Spleen (tissue), 7 donors: ENCODE measurements around the gene SWSAP1.

Source experiments
- POLR2A ChIP-seq, 3 donors: fragments of 450-650 bp; IDR thresholded peaks; one replicate each; pipeline ENCODE4 v1.5.1; 2017; ENCODE audit warnings: antibody characterized with exemption in 3 of 3, mild to moderate bottlenecking in 1 of 3
- TF ChIP-seq, protein P1 (sequence below), 11 experiments: fragments of 200-600 bp in 7 of 11; fragments of 450-650 bp in 4 of 11; sonication (generic) in 4 of 11; IDR thresholded peaks in 8 of 11; conservative IDR thresholded peaks in 3 of 11; 1 replicate in 7 of 11; 2 replicates in 4 of 11; pipeline versions ENCODE4 v1.4.0 to v1.8.0; 2016 to 2021; ENCODE audit warnings: antibody characterized with exemption in 11 of 11, inconsistent platforms in 4 of 11, mild to moderate bottlenecking in 1 of 11
- donor health status: DM: no; HTN: no; CAD: no; lungs with moderate emphysema.
- donor health status: DM: no; HTN: no; CAD: no.
- donor health status: DM: no; HTN: no; CAD: no.

DNA sequence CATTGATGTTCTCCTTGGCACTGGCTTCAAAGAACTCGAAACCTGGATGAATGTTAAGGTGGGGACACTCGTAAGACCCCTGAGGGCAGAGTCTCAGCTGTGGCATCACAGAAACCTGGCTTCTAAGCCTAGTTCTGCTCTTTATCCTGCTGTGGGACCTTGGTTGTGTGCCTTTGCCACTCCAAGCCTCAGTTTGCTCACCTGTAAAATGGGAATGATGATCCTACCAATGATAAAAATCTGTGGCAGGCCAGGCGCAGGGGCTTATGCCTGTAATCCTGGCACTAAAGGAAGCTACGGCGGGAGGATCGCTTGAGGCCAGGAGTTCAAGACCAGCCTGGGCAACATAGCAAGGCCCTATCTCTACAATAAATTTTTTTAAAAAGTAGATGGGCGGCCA, 48.9 kb upstream of the SWSAP1 start:
- no peak for TF ChIP-seq POLR2A (IDR thresholded peaks at IDR 0.05)
- TF ChIP-seq, protein P1, sequence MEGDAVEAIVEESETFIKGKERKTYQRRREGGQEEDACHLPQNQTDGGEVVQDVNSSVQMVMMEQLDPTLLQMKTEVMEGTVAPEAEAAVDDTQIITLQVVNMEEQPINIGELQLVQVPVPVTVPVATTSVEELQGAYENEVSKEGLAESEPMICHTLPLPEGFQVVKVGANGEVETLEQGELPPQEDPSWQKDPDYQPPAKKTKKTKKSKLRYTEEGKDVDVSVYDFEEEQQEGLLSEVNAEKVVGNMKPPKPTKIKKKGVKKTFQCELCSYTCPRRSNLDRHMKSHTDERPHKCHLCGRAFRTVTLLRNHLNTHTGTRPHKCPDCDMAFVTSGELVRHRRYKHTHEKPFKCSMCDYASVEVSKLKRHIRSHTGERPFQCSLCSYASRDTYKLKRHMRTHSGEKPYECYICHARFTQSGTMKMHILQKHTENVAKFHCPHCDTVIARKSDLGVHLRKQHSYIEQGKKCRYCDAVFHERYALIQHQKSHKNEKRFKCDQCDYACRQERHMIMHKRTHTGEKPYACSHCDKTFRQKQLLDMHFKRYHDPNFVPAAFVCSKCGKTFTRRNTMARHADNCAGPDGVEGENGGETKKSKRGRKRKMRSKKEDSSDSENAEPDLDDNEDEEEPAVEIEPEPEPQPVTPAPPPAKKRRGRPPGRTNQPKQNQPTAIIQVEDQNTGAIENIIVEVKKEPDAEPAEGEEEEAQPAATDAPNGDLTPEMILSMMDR (IDR thresholded peaks at IDR 0.05 in 8 of 11, conservative IDR thresholded peaks at IDR 0.05 in 3 of 11): no peak
